GM12878 (cell line): ENCODE measurements around the gene MOK.

Experiments used
- BACH1 ChIP-seq: fragments of 450-650 bp; IDR thresholded peaks from 2 replicates; pipeline ENCODE4 v1.6.1; 2017; ENCODE audit warnings: mild to moderate bottlenecking, borderline replicate concordance
- MAX ChIP-seq: IDR thresholded peaks from 2 replicates; pipeline ENCODE4 v1.6.1; 2012; ENCODE audit warnings: low read depth, low read length, improper control_type of control experiment
- MTA3 ChIP-seq: IDR thresholded peaks from 2 replicates; pipeline ENCODE4 v1.6.1; 2012; ENCODE audit warnings: low read length, inconsistent platforms, borderline replicate concordance
- POLR2AphosphoS5 ChIP-seq: IDR thresholded peaks from 2 replicates; pipeline ENCODE4 v1.6.1; 2011; ENCODE audit warnings: mild to moderate bottlenecking, low read length, inconsistent platforms
- RCOR1 ChIP-seq: conservative IDR thresholded peaks from 2 replicates; pipeline ENCODE4 v1.6.1; 2012; ENCODE audit warnings: low read depth, low read length, improper control_type of control experiment
- SIN3A ChIP-seq: IDR thresholded peaks from 2 replicates; pipeline ENCODE4 v1.6.1; 2012; ENCODE audit warnings: low read depth, low read length, improper control_type of control experiment
- SIX5 ChIP-seq: IDR thresholded peaks from 2 replicates; pipeline ENCODE4 v1.6.1; 2011; ENCODE audit warnings: mild to moderate bottlenecking, low read depth, low read length, moderate library complexity; ENCODE audit not compliant: severe bottlenecking
- YY1 ChIP-seq: IDR thresholded peaks from 2 replicates; pipeline ENCODE4 v1.6.1; 2011; ENCODE audit warnings: low read depth, mild to moderate bottlenecking, low read length

- TF ChIP-seq BACH1: no peak
- TF ChIP-seq MAX: no peak
- TF ChIP-seq POLR2AphosphoS5: no peak
- TF ChIP-seq SIX5: no peak
- no peak for TF ChIP-seq SIN3A
- TF ChIP-seq MTA3: no peak
- TF ChIP-seq RCOR1: no peak
- no peak for TF ChIP-seq YY1
These were observed 93.7 kb downstream of the MOK start for GRCh38 chr14:102211240-102211639.
